Trophoblast cell (in vitro differentiated cells and primary cell): ENCODE results near the gene SLC7A8.

Source experiments
- DNase-seq, 2 donors: peaks; one replicate each; pipeline ENCODE4 v3.0.0-alpha.2; 2016
- H2AFZ ChIP-seq: 2 replicates; pipeline ENCODE4 v1.6.1; 2013; ENCODE audit warnings: low read length, moderate library complexity, mild to moderate bottlenecking; ENCODE audit not compliant: insufficient read depth, poor library complexity
- H2AK5ac ChIP-seq: 2 replicates; pipeline ENCODE4 v1.6.1; 2013; ENCODE audit warnings: mild to moderate bottlenecking, low read length
- H2BK120ac ChIP-seq: 2 replicates; pipeline ENCODE4 v1.6.1; 2013; ENCODE audit warnings: low read length, mild to moderate bottlenecking, moderate library complexity; ENCODE audit not compliant: insufficient read depth, poor library complexity
- H2BK12ac ChIP-seq: 2 replicates; pipeline ENCODE4 v1.6.1; 2013; ENCODE audit warnings: mild to moderate bottlenecking, low read length, moderate library complexity
- H2BK5ac ChIP-seq: 2 replicates; pipeline ENCODE4 v1.6.1; 2013; ENCODE audit warnings: low read length, low read depth, moderate library complexity, mild to moderate bottlenecking; ENCODE audit not compliant: poor library complexity
- H3K14ac ChIP-seq: 2 replicates; pipeline ENCODE4 v1.6.1; 2013; ENCODE audit warnings: mild to moderate bottlenecking, low read length
- H3K18ac ChIP-seq: 2 replicates; pipeline ENCODE4 v1.6.1; 2013; ENCODE audit warnings: mild to moderate bottlenecking, low read length
- H3K23ac ChIP-seq: 2 replicates; pipeline ENCODE4 v1.6.1; 2013; ENCODE audit warnings: low read length
- H3K27ac ChIP-seq: 2 replicates; pipeline ENCODE4 v1.5.1; 2013; ENCODE audit warnings: low read depth, mild to moderate bottlenecking, inconsistent platforms, low read length, moderate library complexity
- H3K27me3 ChIP-seq: 2 replicates; pipeline ENCODE4 v1.6.1; 2013; ENCODE audit warnings: inconsistent platforms, mild to moderate bottlenecking, low read length, moderate library complexity; ENCODE audit not compliant: insufficient read depth
- H3K36me3 ChIP-seq, 2 experiments: 1 replicate in 1 of 2; 2 replicates in 1 of 2; pipeline ENCODE4 v1.6.1; 2013; ENCODE audit warnings: low read length in 2 of 2, mild to moderate bottlenecking in 2 of 2, moderate library complexity in 1 of 2; ENCODE audit not compliant: insufficient read depth in 2 of 2, control insufficient read depth in 1 of 2
- H3K4ac ChIP-seq: 2 replicates; pipeline ENCODE4 v1.6.1; 2013; ENCODE audit warnings: low read depth, mild to moderate bottlenecking, low read length, moderate library complexity
- H3K4me1 ChIP-seq, 2 experiments: 1 replicate in 1 of 2; 2 replicates in 1 of 2; pipeline ENCODE4 v1.6.1; 2013; ENCODE audit warnings: low read length in 2 of 2, mild to moderate bottlenecking in 2 of 2, moderate library complexity in 1 of 2; ENCODE audit not compliant: insufficient read depth in 2 of 2, control insufficient read depth in 1 of 2
- H3K4me2 ChIP-seq: 2 replicates; pipeline ENCODE4 v1.6.1; 2013; ENCODE audit warnings: inconsistent platforms, mild to moderate bottlenecking, low read length, moderate library complexity
- H3K4me3 ChIP-seq: 2 replicates; pipeline ENCODE4 v1.5.1; 2013; ENCODE audit warnings: mild to moderate bottlenecking, low read depth, low read length, inconsistent platforms
- H3K79me1 ChIP-seq: one replicate; pipeline ENCODE4 v1.6.1; 2013; ENCODE audit warnings: low read length
- H3K79me2 ChIP-seq: 2 replicates; pipeline ENCODE4 v1.6.1; 2013; ENCODE audit warnings: low read length, mild to moderate bottlenecking; ENCODE audit not compliant: control insufficient read depth, insufficient read depth, poor library complexity
- H3K9ac ChIP-seq: 2 replicates; pipeline ENCODE4 v1.6.1; 2013; ENCODE audit warnings: mild to moderate bottlenecking, low read length
- H3K9me3 ChIP-seq: 2 replicates; pipeline ENCODE4 v1.6.1; 2013; ENCODE audit warnings: low read depth, mild to moderate bottlenecking, control low read depth, inconsistent platforms, low read length; ENCODE audit not compliant: insufficient read depth
- H4K12ac ChIP-seq: 2 replicates; pipeline ENCODE4 v1.6.1; 2013; ENCODE audit warnings: low read depth, mild to moderate bottlenecking, low read length, moderate library complexity
- H4K8ac ChIP-seq: 2 replicates; pipeline ENCODE4 v1.6.1; 2013; ENCODE audit warnings: low read depth, mild to moderate bottlenecking, low read length, moderate library complexity
- H4K91ac ChIP-seq: one replicate; pipeline ENCODE4 v1.6.1; 2013; ENCODE audit warnings: low read depth, mild to moderate bottlenecking, low read length, moderate library complexity
- WGBS: extraction: QIAGEN DNeasy Blood & Tissue Kit; methylation state at CpG from one replicate; pipeline ENCODE4 v1.1.7; 2013; ENCODE audit warnings: missing lambda C conversion rate; ENCODE audit not compliant: insufficient read length, insufficient coverage; ENCODE audit errors: extremely low coverage; 5-methylcytosine and 5-hydroxymethylcytosine counted together

The SLC7A8 gene

DNA sequence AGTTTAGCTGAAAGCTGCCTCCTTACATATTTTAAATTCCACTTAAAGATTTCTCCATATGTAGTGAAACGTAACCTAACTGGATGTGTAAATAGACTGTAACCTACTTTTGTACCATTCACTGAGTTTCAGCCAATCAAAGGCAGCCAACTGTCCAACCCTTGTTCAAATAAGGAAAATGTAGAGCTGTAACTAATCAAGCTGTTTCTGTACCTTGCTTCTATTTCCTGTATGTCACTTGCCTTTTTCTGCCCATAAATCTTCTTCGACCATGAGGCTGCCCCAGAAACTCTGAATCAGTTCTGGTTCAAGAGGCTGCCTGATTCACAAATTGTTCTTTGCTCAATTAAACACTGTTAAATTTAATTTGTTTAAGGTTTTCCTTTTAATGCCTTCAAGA, 6.3 kb downstream of the SLC7A8 start:
- no peak overlapping the region for H3K27ac ChIP-seq
- H4K91ac ChIP-seq: no peak overlapping the region
- no peak overlapping the region for H3K14ac ChIP-seq
- H4K12ac ChIP-seq: no peak overlapping the region
- no peaks in the 10 kb centered on the region for H3K9me3 ChIP-seq
- H3K27me3 ChIP-seq: no peaks in the 10 kb centered on the region
- H3K79me1 ChIP-seq: peaks cover 18% of the 10 kb centered on the region
- WGBS: no CpG with 5 or more reads among the region's 2 CpGs
- H3K36me3 ChIP-seq: peaks cover 0 to 2% of the 10 kb centered on the region in 2 experiments
- H3K4me1 ChIP-seq: peaks cover 11 to 15% of the 10 kb centered on the region in 2 experiments
- H3K23ac ChIP-seq: no peak overlapping the region
- no peak overlapping the region for H2AFZ ChIP-seq
- H2BK120ac ChIP-seq: no peak overlapping the region
- no peak overlapping the region for H3K4me3 ChIP-seq
- no peak overlapping the region for H3K4me2 ChIP-seq
- no peak overlapping the region for H2BK5ac ChIP-seq
- H3K18ac ChIP-seq: no peak overlapping the region
- H3K9ac ChIP-seq: no peak overlapping the region
- H3K4ac ChIP-seq: no peak overlapping the region
- H2BK12ac ChIP-seq: no peak overlapping the region
- peaks cover 7% of the 10 kb centered on the region for H3K79me2 ChIP-seq
- no peak overlapping the region for H4K8ac ChIP-seq
- DNase-seq: peak in 1 of 2 donors; percentile 33
- no peak overlapping the region for H2AK5ac ChIP-seq

DNA sequence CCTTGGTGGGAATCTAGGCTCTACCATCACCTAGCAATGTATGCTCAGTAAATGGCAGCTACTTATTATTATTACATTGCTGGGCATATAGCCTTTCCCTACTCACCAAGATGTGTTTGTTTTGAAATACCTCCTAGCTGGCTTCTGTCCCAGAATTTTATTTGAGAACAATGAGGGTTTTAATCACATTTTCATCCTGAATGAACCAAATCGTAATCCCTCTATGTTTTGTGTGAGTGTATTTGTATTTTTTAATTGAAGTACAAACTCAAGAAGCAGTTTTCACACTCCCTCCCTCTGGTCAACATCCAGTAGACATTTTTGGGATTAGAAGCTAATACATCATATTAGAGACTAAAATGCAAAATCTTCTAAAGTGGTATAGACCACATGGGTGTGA, 7.6 kb downstream of the SLC7A8 start:
- H2AFZ ChIP-seq: no peak overlapping the region
- DNase-seq: no peak
- H3K4me1 ChIP-seq: peaks cover 19 to 28% of the 10 kb centered on the region in 2 experiments
- H2BK12ac ChIP-seq: no peak overlapping the region
- no peak overlapping the region for H2BK5ac ChIP-seq
- no peak overlapping the region for H2BK120ac ChIP-seq
- H3K4ac ChIP-seq: no peak overlapping the region
- no peak overlapping the region for H4K12ac ChIP-seq
- H3K9ac ChIP-seq: no peak overlapping the region
- H3K4me2 ChIP-seq: no peak overlapping the region
- H3K27me3 ChIP-seq: no peaks in the 10 kb centered on the region
- H3K79me1 ChIP-seq: peaks cover 19% of the 10 kb centered on the region
- WGBS: no CpG with 5 or more reads among the region's 1 CpG
- peaks cover 2% of the 10 kb centered on the region for H3K79me2 ChIP-seq
- H3K18ac ChIP-seq: no peak overlapping the region
- H3K27ac ChIP-seq: peak overlapping the region; percentile 23
- H4K8ac ChIP-seq: no peak overlapping the region
- no peak overlapping the region for H3K23ac ChIP-seq
- no peak overlapping the region for H3K14ac ChIP-seq
- no peaks in the 10 kb centered on the region for H3K9me3 ChIP-seq
- peaks cover 0 to 2% of the 10 kb centered on the region in 2 experiments for H3K36me3 ChIP-seq
- no peak overlapping the region for H4K91ac ChIP-seq
- H2AK5ac ChIP-seq: no peak overlapping the region
- no peak overlapping the region for H3K4me3 ChIP-seq

DNA sequence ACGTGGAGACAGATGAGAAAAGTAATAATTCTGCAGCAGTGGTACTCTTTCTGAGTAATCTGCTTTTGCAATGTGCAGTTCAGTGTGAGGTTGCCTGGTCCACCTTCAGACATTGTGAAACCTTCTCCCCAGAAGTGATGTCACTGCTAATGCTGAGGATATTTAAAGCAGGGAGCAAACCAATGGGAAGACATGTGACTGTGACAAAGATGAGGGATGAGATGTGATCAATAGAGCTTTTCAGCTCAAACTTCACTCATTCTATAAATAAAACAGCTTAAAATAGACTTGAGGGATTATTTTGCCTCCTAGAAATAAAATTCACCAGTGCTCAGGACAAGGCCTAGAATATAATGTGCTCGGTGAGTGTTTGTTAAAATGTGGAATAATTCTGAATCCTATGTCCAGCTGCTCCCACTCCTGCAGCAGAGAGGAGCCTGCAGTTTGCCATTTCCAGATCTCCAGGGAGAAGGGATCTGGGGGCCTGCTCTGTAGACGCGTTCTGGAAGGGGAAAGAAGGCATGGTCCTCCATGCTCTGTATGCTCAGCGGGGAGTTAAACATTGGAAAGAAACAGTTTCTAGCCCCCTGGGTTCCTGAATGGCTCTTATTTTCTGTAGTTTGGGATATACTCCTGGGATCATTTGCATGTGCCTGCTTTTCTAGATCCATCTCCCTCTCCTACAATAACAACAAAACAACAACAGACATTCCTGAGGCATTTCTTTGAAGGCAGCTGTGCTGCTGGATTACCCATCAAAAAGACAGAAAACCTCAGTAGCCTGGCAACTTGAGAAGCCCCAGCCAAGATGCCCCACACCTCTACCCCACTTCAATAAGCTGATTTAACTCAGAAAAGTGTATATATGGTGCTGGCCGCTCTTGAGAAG, 8.9 kb downstream of the SLC7A8 start:
- Histone ChIP-seq H3K36me3 (peaks cover 0 to 2% of the 10 kb centered on the region in 2 experiments), H3K18ac (no peak overlapping the region), H3K4me2 (no peak overlapping the region), H4K91ac (peak overlapping the region; percentile 71), H2BK12ac (no peak overlapping the region), H3K4ac (no peak overlapping the region), H3K9ac (no peak overlapping the region), H3K23ac (no peak overlapping the region), H3K27me3 (no peaks in the 10 kb centered on the region), H3K9me3 (no peaks in the 10 kb centered on the region), H3K4me3 (no peak overlapping the region), H4K8ac (no peak overlapping the region), H3K79me1 (peaks cover 25% of the 10 kb centered on the region), H3K27ac (peak overlapping the region; percentile 61), H4K12ac (no peak overlapping the region), H3K14ac (no peak overlapping the region), H3K4me1 (peaks cover 25 to 31% of the 10 kb centered on the region in 2 experiments), H3K79me2 (peaks cover 3% of the 10 kb centered on the region), H2AFZ (no peak overlapping the region), H2AK5ac (no peak overlapping the region), H2BK5ac (no peak overlapping the region), H2BK120ac (no peak overlapping the region)
- DNase-seq: peak in 1 of 2 donors; percentile 46
- no CpG with 5 or more reads among the region's 6 CpGs for WGBS

DNA sequence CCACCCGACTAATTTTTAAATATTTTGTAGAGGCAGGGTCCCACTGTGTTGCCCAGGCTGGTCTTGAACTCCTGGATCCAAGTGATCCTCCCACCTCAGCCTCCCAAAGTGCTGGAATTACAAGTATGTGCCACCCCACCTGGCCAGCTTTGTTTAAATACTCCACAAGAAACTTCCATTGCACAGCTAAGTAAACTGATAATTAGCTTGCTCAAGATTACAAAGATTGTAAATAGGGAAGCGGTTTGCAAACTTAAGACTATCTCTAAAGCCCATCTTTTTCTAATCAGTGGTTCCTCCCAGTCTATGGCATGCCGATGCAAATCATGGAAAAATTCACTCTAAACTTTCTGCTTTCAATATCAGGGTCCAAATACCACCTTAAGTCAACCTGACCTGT, 9.7 kb downstream of the SLC7A8 start:
- H3K27me3 ChIP-seq: no peaks in the 10 kb centered on the region
- H3K79me2 ChIP-seq: peaks cover 3% of the 10 kb centered on the region
- no peak overlapping the region for H2BK5ac ChIP-seq
- H3K4me2 ChIP-seq: no peak overlapping the region
- peak overlapping the region; percentile 40 for H4K91ac ChIP-seq
- no peak overlapping the region for H3K23ac ChIP-seq
- no peak overlapping the region for H4K8ac ChIP-seq
- H3K18ac ChIP-seq: no peak overlapping the region
- H3K27ac ChIP-seq: no peak overlapping the region
- no peak overlapping the region for H2BK120ac ChIP-seq
- H2AK5ac ChIP-seq: no peak overlapping the region
- H3K9me3 ChIP-seq: no peaks in the 10 kb centered on the region
- no peak overlapping the region for H2AFZ ChIP-seq
- H3K4me1 ChIP-seq: peaks cover 26 to 31% of the 10 kb centered on the region in 2 experiments
- H3K14ac ChIP-seq: no peak overlapping the region
- no peak overlapping the region for H2BK12ac ChIP-seq
- H3K9ac ChIP-seq: no peak overlapping the region
- no CpG with 5 or more reads among the region's 3 CpGs for WGBS
- peaks cover 25% of the 10 kb centered on the region for H3K79me1 ChIP-seq
- DNase-seq: no peak
- no peak overlapping the region for H3K4ac ChIP-seq
- H3K36me3 ChIP-seq: peaks cover 0 to 2% of the 10 kb centered on the region in 2 experiments
- no peak overlapping the region for H3K4me3 ChIP-seq
- H4K12ac ChIP-seq: no peak overlapping the region
